Measurements from ENCODE around the gene GMPPA. TPM values are rescaled to one million over a fixed set of nuclear protein-coding genes. Genes with fewer than 3 reads are reported as not detected.

The GMPPA gene
- total RNA-seq, 1 donor, result 46.0 TPM

DNA sequence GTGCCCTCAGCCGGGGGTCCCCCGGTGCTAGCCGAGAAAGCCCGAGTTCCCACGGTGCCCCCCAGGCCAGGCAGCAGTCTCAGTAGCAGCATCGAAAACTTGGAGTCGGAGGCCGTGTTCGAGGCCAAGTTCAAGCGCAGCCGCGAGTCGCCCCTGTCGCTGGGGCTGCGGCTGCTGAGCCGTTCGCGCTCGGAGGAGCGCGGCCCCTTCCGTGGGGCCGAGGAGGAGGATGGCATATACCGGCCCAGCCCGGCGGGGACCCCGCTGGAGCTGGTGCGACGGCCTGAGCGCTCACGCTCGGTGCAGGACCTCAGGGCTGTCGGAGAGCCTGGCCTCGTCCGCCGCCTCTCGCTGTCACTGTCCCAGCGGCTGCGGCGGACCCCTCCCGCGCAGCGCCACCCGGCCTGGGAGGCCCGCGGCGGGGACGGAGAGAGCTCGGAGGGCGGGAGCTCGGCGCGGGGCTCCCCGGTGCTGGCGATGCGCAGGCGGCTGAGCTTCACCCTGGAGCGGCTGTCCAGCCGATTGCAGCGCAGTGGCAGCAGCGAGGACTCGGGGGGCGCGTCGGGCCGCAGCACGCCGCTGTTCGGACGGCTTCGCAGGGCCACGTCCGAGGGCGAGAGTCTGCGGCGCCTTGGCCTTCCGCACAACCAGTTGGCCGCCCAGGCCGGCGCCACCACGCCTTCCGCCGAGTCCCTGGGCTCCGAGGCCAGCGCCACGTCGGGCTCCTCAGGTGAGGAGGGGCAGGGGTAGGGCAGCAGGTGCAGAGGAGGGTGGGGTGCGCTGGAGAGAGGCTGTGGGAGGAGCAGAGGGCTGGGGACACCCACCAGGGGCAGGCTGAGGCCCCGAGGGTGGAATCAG, 14.1 kb upstream of the GMPPA start:
- H4K20me1 ChIP-seq (ENCODE audit: insufficient read depth, low read length), result peaks cover 7% of the 10 kb centered on the region
- H3K27ac ChIP-seq (ENCODE audit: low read depth, low read length), result no peak overlapping the region
- H3K79me2 ChIP-seq (ENCODE audit: insufficient read depth, low read length), result no peaks in the 10 kb centered on the region
- no peaks in the 10 kb centered on the region for H3K9me3 ChIP-seq (ENCODE audit: low read depth, low read length)
- peak overlapping the region; percentile 46 for H3K4me3 ChIP-seq (ENCODE audit: insufficient read depth, low read length)
- TF ChIP-seq, protein P1, sequence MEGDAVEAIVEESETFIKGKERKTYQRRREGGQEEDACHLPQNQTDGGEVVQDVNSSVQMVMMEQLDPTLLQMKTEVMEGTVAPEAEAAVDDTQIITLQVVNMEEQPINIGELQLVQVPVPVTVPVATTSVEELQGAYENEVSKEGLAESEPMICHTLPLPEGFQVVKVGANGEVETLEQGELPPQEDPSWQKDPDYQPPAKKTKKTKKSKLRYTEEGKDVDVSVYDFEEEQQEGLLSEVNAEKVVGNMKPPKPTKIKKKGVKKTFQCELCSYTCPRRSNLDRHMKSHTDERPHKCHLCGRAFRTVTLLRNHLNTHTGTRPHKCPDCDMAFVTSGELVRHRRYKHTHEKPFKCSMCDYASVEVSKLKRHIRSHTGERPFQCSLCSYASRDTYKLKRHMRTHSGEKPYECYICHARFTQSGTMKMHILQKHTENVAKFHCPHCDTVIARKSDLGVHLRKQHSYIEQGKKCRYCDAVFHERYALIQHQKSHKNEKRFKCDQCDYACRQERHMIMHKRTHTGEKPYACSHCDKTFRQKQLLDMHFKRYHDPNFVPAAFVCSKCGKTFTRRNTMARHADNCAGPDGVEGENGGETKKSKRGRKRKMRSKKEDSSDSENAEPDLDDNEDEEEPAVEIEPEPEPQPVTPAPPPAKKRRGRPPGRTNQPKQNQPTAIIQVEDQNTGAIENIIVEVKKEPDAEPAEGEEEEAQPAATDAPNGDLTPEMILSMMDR (IDR thresholded peaks at IDR 0.05; ENCODE audit: extremely low read depth, low read depth, low read length), result no peak
- H3K4me2 ChIP-seq (ENCODE audit: insufficient read depth, low read length), result peak overlapping the region; percentile 53
- no peak overlapping the region for H2AFZ ChIP-seq (ENCODE audit: low read length)
- H3K27me3 ChIP-seq (ENCODE audit: insufficient read depth, low read length), result no peaks in the 10 kb centered on the region
- peaks cover 56% of the 10 kb centered on the region for H3K36me3 ChIP-seq (ENCODE audit: insufficient read depth, low read length)
- DNase-seq (ENCODE audit: insufficient read length, low spot score, missing footprints), result peak; percentile 95
- H3K4me1 ChIP-seq (ENCODE audit: insufficient read depth, low read length), result no peaks in the 10 kb centered on the region

DNA sequence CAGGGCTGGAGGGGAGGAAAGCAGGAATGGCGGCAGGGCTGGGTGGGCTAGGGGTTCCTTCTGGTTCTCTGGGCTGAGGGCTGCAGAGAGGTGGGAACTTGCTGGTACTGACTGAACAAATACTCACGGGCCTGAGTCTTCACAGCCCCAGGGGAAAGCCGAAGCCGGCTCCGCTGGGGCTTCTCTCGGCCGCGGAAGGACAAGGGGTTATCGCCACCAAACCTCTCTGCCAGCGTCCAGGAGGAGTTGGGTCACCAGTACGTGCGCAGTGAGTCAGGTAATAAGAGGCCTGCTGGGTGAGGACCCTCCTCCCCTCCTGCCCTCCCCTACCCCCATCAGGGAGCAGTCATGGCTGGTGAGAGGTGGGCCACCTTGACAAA, 13.5 kb upstream of the GMPPA start:
- Histone ChIP-seq H3K79me2 (ENCODE audit: insufficient read depth, low read length) (no peaks in the 10 kb centered on the region), H3K36me3 (ENCODE audit: insufficient read depth, low read length) (peaks cover 55% of the 10 kb centered on the region), H3K4me2 (ENCODE audit: insufficient read depth, low read length) (no peak overlapping the region)

DNA sequence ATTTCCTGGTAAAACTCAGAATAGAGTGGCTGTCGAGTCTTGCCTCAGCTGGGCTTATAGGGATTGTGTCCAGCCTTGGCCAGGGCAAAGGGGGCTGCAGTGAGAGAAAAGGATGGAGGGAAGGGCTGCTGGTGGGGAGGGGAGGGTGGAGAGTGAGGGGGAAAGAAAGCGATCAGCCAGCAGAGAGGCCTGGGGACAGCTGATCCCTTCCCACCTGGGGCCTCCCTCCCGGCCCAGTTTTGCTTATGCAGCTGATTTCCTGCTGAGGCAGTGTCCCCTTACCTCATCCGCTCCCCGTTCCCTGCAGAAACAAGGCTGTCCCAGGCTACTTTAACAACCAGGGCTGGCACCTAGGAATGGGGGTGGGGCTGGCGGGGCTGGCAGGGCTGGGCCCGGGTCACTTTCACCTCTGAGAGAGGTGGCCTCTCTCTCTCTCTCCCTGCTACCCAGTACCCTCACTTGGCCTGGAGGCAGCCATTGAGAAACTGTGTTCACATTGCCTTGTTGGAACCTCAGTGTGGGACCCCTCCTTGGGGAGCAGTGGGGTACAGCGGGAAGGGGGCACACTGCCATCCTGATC, 12.2 kb upstream of the GMPPA start:
- Histone ChIP-seq H4K20me1 (ENCODE audit: insufficient read depth, low read length) (peaks cover 7% of the 10 kb centered on the region), H3K4me3 (ENCODE audit: insufficient read depth, low read length) (no peak overlapping the region), H3K4me2 (ENCODE audit: insufficient read depth, low read length) (no peak overlapping the region), H3K79me2 (ENCODE audit: insufficient read depth, low read length) (no peaks in the 10 kb centered on the region), H3K36me3 (ENCODE audit: insufficient read depth, low read length) (peaks cover 51% of the 10 kb centered on the region), H3K27me3 (ENCODE audit: insufficient read depth, low read length) (no peaks in the 10 kb centered on the region), H3K27ac (ENCODE audit: low read depth, low read length) (no peak overlapping the region), H3K9me3 (ENCODE audit: low read depth, low read length) (no peaks in the 10 kb centered on the region), H3K4me1 (ENCODE audit: insufficient read depth, low read length) (no peaks in the 10 kb centered on the region), H2AFZ (ENCODE audit: low read length) (no peak overlapping the region)
- TF ChIP-seq, protein P1 (IDR thresholded peaks at IDR 0.05; ENCODE audit: extremely low read depth, low read depth, low read length), result no peak
- no peak for DNase-seq (ENCODE audit: insufficient read length, low spot score, missing footprints)

More for the DNA sequence above, 13.5 kb upstream of the GMPPA start:
- no peak for DNase-seq (ENCODE audit: insufficient read length, low spot score, missing footprints)
- no peaks in the 10 kb centered on the region for H3K9me3 ChIP-seq (ENCODE audit: low read depth, low read length)
- H3K27ac ChIP-seq (ENCODE audit: low read depth, low read length), result no peak overlapping the region
- no peak overlapping the region for H2AFZ ChIP-seq (ENCODE audit: low read length)
- H3K27me3 ChIP-seq (ENCODE audit: insufficient read depth, low read length), result no peaks in the 10 kb centered on the region
- no peaks in the 10 kb centered on the region for H3K4me1 ChIP-seq (ENCODE audit: insufficient read depth, low read length)
- no peak overlapping the region for H3K4me3 ChIP-seq (ENCODE audit: insufficient read depth, low read length)
- TF ChIP-seq, protein P1 (IDR thresholded peaks at IDR 0.05; ENCODE audit: extremely low read depth, low read depth, low read length), result no peak
- peaks cover 7% of the 10 kb centered on the region for H4K20me1 ChIP-seq (ENCODE audit: insufficient read depth, low read length)

DNA sequence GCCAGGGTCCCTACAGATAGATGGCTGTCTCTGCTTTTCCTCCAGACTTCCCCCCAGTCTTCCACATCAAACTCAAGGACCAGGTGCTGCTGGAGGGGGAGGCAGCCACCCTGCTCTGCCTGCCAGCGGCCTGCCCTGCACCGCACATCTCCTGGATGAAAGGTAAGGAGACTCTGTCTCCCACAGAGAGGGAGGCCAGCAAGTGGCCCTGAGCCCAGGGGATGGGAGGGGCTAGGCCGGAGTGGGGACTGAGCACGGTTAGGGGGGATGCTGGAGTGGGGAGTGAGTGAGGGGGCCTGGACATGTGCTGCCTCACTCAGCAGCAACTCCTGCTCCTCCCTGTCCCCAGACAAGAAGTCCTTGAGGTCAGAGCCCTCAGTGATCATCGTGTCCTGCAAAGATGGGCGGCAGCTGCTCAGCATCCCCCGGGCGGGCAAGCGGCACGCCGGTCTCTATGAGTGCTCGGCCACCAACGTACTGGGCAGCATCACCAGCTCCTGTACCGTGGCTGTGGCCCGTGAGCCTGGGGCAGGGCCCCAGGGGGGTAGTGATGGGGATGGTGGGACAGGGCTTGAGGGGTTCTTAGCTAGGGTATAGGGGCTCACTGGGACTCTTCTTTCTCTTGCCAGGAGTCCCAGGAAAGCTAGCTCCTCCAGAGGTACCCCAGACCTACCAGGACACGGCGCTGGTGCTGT, 10.4 kb upstream of the GMPPA start:
- no peak for DNase-seq (ENCODE audit: insufficient read length, low spot score, missing footprints)
- TF ChIP-seq, protein P1 (IDR thresholded peaks at IDR 0.05; ENCODE audit: extremely low read depth, low read depth, low read length), result no peak
- Histone ChIP-seq H3K9me3 (ENCODE audit: low read depth, low read length) (no peaks in the 10 kb centered on the region), H3K4me3 (ENCODE audit: insufficient read depth, low read length) (no peak overlapping the region), H3K36me3 (ENCODE audit: insufficient read depth, low read length) (peaks cover 44% of the 10 kb centered on the region), H4K20me1 (ENCODE audit: insufficient read depth, low read length) (peaks cover 9% of the 10 kb centered on the region), H3K27ac (ENCODE audit: low read depth, low read length) (no peak overlapping the region), H3K79me2 (ENCODE audit: insufficient read depth, low read length) (no peaks in the 10 kb centered on the region), H3K4me2 (ENCODE audit: insufficient read depth, low read length) (no peak overlapping the region), H3K4me1 (ENCODE audit: insufficient read depth, low read length) (no peaks in the 10 kb centered on the region), H3K27me3 (ENCODE audit: insufficient read depth, low read length) (no peaks in the 10 kb centered on the region), H2AFZ (ENCODE audit: low read length) (no peak overlapping the region)
